Measurements from ENCODE around the gene TREH. TPM values are rescaled to one million over a fixed set of nuclear protein-coding genes. Genes with fewer than 3 reads are reported as not detected.

Gene TREH, protein sequence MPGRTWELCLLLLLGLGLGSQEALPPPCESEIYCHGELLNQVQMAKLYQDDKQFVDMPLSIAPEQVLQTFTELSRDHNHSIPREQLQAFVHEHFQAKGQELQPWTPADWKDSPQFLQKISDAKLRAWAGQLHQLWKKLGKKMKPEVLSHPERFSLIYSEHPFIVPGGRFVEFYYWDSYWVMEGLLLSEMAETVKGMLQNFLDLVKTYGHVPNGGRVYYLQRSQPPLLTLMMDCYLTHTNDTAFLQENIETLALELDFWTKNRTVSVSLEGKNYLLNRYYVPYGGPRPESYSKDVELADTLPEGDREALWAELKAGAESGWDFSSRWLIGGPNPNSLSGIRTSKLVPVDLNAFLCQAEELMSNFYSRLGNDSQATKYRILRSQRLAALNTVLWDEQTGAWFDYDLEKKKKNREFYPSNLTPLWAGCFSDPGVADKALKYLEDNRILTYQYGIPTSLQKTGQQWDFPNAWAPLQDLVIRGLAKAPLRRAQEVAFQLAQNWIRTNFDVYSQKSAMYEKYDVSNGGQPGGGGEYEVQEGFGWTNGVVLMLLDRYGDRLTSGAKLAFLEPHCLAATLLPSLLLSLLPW
- 0.08 and 0.12 TPM in 2 replicates for total RNA-seq (ENCODE audit: low replicate concordance)

DNA sequence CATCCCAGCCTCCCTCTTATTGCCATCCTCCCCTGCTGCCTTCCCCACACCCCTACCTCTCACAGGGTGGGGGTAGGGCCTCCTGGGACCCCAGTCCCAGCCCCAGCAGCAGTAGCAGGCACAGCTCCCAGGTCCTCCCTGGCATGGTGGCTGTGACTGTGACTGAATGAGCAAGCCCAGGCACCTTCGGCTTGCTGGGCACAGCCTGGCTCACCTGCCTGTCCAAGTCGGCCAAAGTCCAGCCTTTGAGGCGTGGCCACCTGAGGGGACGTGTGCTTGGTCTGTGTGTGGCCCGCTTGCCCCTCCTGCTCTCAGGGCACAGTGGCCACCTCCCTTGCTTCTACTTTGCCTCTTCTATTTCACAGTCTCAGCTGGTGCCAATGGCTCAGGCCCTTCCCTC is at the start of gene TREH:
Gene TREH, minus strand, starts transcription at position 168 of the 400 bp plus-strand sequence. Its CDS starts 23 bp downstream, at position 145.

DNA sequence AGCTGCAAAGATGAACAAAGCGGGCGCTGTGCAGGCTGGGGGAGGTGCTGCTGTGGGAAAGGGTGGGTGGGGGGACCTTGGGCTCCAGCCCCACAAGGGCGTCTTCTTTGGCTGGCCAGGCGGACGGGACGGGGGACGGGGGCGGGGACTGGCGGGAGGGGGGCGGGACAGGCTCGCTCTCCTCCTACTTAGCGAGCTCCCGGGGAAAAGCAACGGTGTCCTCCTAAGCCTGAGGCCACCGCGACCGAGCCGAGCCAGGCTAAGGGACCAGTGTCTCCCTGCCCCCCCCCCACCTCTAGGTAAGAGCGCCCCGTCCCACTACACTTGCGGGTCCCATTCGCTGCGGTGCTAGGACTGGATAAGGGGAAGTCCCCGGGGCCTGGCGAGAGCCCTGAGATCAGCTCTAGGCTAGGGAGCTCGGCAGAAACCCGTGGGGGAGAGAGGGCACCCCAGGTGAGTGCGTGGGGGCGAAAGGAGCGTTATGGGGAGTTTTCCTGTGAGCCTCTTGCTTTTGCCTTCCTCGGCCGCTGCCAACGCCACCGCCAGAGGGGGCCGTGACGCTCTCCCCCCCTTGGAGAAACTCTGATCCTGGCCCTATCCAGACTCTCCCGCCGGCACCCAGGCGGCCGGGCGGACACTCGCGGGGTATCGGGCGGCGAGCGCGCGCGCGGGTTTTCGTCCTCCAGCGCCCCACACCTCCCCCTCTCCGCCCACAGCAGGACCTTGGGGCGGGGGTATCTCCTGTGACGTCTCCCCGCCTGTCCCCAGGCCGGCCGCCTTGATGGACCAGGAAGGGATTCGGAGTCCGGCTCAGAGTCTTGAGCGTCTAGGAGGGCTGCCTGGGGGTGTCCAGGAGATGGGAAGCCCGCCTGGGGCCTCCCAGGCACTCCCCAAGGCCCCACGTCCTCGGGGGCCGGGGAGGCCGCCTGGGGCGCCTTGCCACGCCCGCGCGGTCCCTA is 71.8 kb downstream of the TREH start, which contains the start of gene PHLDB1:
Gene PHLDB1, plus strand, starts transcription at position 215 of the 959 bp plus-strand sequence. CDS start 6,222 bp downstream, outside the sequence.

Other genes with a start within 250 kb of the TREH start
- gene KMT2A, start 243.2 kb downstream of the TREH start, total RNA-seq (ENCODE audit: low replicate concordance) = 12.3 and 14.9 TPM in 2 replicates
- gene TTC36, start 152.2 kb downstream of the TREH start, total RNA-seq (ENCODE audit: low replicate concordance) = 0.83 TPM in 1 of 2 replicates, not detected in the other
- gene TMEM25, start 148.5 kb downstream of the TREH start, total RNA-seq (ENCODE audit: low replicate concordance) = 6.7 and 15.2 TPM in 2 replicates
- gene IFT46, start 113.7 kb downstream of the TREH start, total RNA-seq (ENCODE audit: low replicate concordance) = 21.2 and 21.6 TPM in 2 replicates
- gene ARCN1, start 107.2 kb downstream of the TREH start, total RNA-seq (ENCODE audit: low replicate concordance) = 135 and 146 TPM in 2 replicates
- 41.5 and 114 TPM in 2 replicates for gene PHLDB1, start 72.0 kb downstream of the TREH start, total RNA-seq (ENCODE audit: low replicate concordance)
- 84.0 and 90.9 TPM in 2 replicates for gene DDX6, start 111.5 kb upstream of the TREH start, total RNA-seq (ENCODE audit: low replicate concordance)
- gene CXCR5, start 204.2 kb upstream of the TREH start, total RNA-seq (ENCODE audit: low replicate concordance) = not detected in 2 replicates
- 3.7 and 19.3 TPM in 2 replicates for gene BCL9L, start 246.3 kb upstream of the TREH start, total RNA-seq (ENCODE audit: low replicate concordance)

Measured in smooth muscle cell of the coronary artery (primary cell).